ENCODE data around the gene NXPE1.

The NXPE1 gene

DNA sequence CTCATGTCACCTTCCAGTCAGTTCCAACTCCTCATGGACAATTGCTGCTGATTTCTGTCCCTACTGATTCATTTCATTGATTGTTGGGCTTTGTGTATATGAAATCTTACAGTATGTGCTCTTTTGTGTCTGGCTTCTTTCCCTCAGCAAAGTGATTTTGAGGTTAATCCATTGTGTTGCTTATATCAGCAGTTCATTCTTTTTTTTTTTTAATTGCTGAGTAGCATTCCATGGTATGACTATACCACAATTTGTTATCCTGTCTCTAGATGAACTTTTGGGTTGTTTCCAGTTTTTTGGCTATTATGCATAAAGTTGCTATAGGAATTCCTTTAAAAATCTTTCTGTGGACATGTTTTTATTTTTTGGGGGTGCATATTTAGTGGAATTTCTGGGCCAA, 59.9 kb downstream of the NXPE1 start:
- Histone ChIP-seq H3K36me3 (ENCODE audit: control insufficient read depth, low read length) (no peaks in the 10 kb centered on the region), H3F3A (ENCODE audit: control insufficient read depth, insufficient read depth) (no peaks in the 10 kb centered on the region), H3K4me1 (ENCODE audit: control insufficient read depth, low read length) (no peaks in the 10 kb centered on the region), H3K79me2 (ENCODE audit: control insufficient read depth, low read length) (no peaks in the 10 kb centered on the region), H3K27me3 (ENCODE audit: control insufficient read depth, low read length) (no peaks in the 10 kb centered on the region), H3K27ac (ENCODE audit: low read depth, low read length) (no peak overlapping the region), H3K9me3 (ENCODE audit: control insufficient read depth, insufficient read depth, low read length) (no peaks in the 10 kb centered on the region), H3K4me3 (ENCODE audit: low read length) (no peak overlapping the region), H4K20me1 (ENCODE audit: control insufficient read depth, insufficient read depth, low read depth, low read length) (no peaks in the 10 kb centered on the region), H3K4me2 (ENCODE audit: low read length) (no peak overlapping the region), H3K9me2 (replicated peaks; ENCODE audit: control insufficient read depth, low read length) (no peaks in the 10 kb centered on the region)
- TF ChIP-seq, protein P1, sequence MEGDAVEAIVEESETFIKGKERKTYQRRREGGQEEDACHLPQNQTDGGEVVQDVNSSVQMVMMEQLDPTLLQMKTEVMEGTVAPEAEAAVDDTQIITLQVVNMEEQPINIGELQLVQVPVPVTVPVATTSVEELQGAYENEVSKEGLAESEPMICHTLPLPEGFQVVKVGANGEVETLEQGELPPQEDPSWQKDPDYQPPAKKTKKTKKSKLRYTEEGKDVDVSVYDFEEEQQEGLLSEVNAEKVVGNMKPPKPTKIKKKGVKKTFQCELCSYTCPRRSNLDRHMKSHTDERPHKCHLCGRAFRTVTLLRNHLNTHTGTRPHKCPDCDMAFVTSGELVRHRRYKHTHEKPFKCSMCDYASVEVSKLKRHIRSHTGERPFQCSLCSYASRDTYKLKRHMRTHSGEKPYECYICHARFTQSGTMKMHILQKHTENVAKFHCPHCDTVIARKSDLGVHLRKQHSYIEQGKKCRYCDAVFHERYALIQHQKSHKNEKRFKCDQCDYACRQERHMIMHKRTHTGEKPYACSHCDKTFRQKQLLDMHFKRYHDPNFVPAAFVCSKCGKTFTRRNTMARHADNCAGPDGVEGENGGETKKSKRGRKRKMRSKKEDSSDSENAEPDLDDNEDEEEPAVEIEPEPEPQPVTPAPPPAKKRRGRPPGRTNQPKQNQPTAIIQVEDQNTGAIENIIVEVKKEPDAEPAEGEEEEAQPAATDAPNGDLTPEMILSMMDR (IDR thresholded peaks at IDR 0.05; ENCODE audit: low read depth, low read length, poor library complexity, severe bottlenecking), result no peak
- TF ChIP-seq EZH2phosphoT487 (IDR thresholded peaks at IDR 0.05; ENCODE audit: borderline replicate concordance, low read length), result no peak

DNA sequence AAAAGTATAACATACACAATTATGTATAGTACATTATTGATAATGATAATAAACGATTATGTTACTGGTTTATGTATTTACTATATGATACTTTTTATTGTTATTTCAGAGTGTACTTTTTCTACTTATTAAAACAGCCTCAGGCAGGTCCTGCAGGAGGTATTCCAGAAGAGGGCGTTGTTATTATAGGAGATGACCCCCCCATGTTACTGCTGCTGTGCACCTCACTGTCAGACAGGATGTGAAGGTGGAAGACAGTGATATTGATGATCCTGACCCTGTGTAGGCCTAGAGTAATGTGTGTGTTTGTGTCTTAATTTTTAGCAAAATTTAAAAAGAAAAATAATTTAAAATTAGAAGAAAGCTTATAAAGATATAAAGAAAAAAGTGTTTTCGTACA, 62.8 kb downstream of the NXPE1 start:
- Histone ChIP-seq H4K20me1 (ENCODE audit: control insufficient read depth, insufficient read depth, low read depth, low read length) (no peaks in the 10 kb centered on the region), H3K9me3 (ENCODE audit: control insufficient read depth, insufficient read depth, low read length) (no peaks in the 10 kb centered on the region), H3F3A (ENCODE audit: control insufficient read depth, insufficient read depth) (no peaks in the 10 kb centered on the region), H3K27ac (ENCODE audit: low read depth, low read length) (no peak overlapping the region), H3K36me3 (ENCODE audit: control insufficient read depth, low read length) (no peaks in the 10 kb centered on the region), H3K79me2 (ENCODE audit: control insufficient read depth, low read length) (no peaks in the 10 kb centered on the region), H3K4me2 (ENCODE audit: low read length) (no peak overlapping the region), H3K4me1 (ENCODE audit: control insufficient read depth, low read length) (no peaks in the 10 kb centered on the region), H3K4me3 (ENCODE audit: low read length) (no peak overlapping the region), H3K9me2 (replicated peaks; ENCODE audit: control insufficient read depth, low read length) (no peaks in the 10 kb centered on the region), H3K27me3 (ENCODE audit: control insufficient read depth, low read length) (no peaks in the 10 kb centered on the region)
- TF ChIP-seq EZH2phosphoT487 (IDR thresholded peaks at IDR 0.05; ENCODE audit: borderline replicate concordance, low read length), result no peak
- TF ChIP-seq, protein P1 (IDR thresholded peaks at IDR 0.05; ENCODE audit: low read depth, low read length, poor library complexity, severe bottlenecking), result no peak

DNA sequence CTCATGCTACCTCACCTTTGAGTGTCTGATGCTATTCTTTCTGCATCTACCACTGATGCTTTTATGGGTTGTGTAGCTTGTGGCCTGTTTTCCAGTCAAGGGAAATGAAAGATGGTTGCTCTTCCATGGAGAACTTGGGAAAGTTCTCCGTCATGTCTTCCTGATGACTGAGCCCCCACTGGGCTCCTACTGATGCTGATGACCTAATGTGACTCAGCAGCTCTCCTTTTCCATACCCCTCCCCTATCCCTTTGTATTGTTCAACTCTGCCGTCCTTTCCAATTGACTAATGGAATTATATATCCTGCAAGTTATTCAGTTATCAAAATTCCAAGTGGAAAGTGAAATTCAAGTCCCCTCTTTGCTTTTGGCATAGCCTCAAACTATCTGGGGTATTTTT, 75.8 kb downstream of the NXPE1 start:
- Histone ChIP-seq H3K4me1 (ENCODE audit: control insufficient read depth, low read length) (peaks cover 40% of the 10 kb centered on the region), H3K27me3 (ENCODE audit: control insufficient read depth, low read length) (no peaks in the 10 kb centered on the region)

More for the DNA sequence above, 75.8 kb downstream of the NXPE1 start:
- no peak overlapping the region for H3K4me3 ChIP-seq (ENCODE audit: low read length)
- peaks cover 10% of the 10 kb centered on the region for H3K9me3 ChIP-seq (ENCODE audit: control insufficient read depth, insufficient read depth, low read length)
- H4K20me1 ChIP-seq (ENCODE audit: control insufficient read depth, insufficient read depth, low read depth, low read length), result no peaks in the 10 kb centered on the region
- no peak overlapping the region for H3K4me2 ChIP-seq (ENCODE audit: low read length)
- no peaks in the 10 kb centered on the region for H3K36me3 ChIP-seq (ENCODE audit: control insufficient read depth, low read length)
- no peak overlapping the region for H3K27ac ChIP-seq (ENCODE audit: low read depth, low read length)
- H3K79me2 ChIP-seq (ENCODE audit: control insufficient read depth, low read length), result no peaks in the 10 kb centered on the region
- no peak for TF ChIP-seq EZH2phosphoT487 (IDR thresholded peaks at IDR 0.05; ENCODE audit: borderline replicate concordance, low read length)
- TF ChIP-seq, protein P1 (IDR thresholded peaks at IDR 0.05; ENCODE audit: low read depth, low read length, poor library complexity, severe bottlenecking), result no peak
- H3F3A ChIP-seq (ENCODE audit: control insufficient read depth, insufficient read depth), result peaks cover 10% of the 10 kb centered on the region
- H3K9me2 ChIP-seq (replicated peaks; ENCODE audit: control insufficient read depth, low read length), result no peaks in the 10 kb centered on the region
